Loucy (cell line): ENCODE data around the gene GOT2.

Experiments used
- H2AFZ ChIP-seq: fragments of 200-600 bp; sonication (generic); 2 replicates; pipeline ENCODE4 v1.6.0; 2016; ENCODE audit warnings: antibody characterized with exemption, mild to moderate bottlenecking, low read length, moderate library complexity
- H3F3A ChIP-seq: fragments of 200-600 bp; 2 replicates; pipeline ENCODE4 v1.6.0; 2016; ENCODE audit warnings: antibody characterized with exemption, low read depth, mild to moderate bottlenecking
- H3K27me3 ChIP-seq: fragments of 200-600 bp; sonication (generic); 2 replicates; pipeline ENCODE4 v1.6.1; 2014; ENCODE audit warnings: low read length, mild to moderate bottlenecking; ENCODE audit not compliant: insufficient read depth, poor library complexity, severe bottlenecking
- H3K36me3 ChIP-seq: fragments of 200-600 bp; sonication (generic); 2 replicates; pipeline ENCODE4 v1.6.1; 2016; ENCODE audit warnings: low read length; ENCODE audit not compliant: insufficient read depth
- H3K4me1 ChIP-seq: fragments of 200-600 bp; sonication (generic); 2 replicates; pipeline ENCODE4 v1.5.1; 2014; ENCODE audit warnings: low read length, mild to moderate bottlenecking; ENCODE audit not compliant: insufficient read depth, poor library complexity, severe bottlenecking
- H3K4me2 ChIP-seq: fragments of 200-600 bp; sonication (generic); 2 replicates; pipeline ENCODE4 v1.6.0; 2014; ENCODE audit warnings: antibody characterized with exemption, low read length, low read depth, mild to moderate bottlenecking; ENCODE audit not compliant: poor library complexity, severe bottlenecking
- H3K4me3 ChIP-seq: fragments of 200-600 bp; sonication (generic); 2 replicates; pipeline ENCODE4 v1.5.1; 2014; ENCODE audit warnings: low read length, mild to moderate bottlenecking, mixed read lengths; ENCODE audit not compliant: poor library complexity, severe bottlenecking
- H3K79me2 ChIP-seq: fragments of 200-600 bp; sonication (generic); 2 replicates; pipeline ENCODE4 v1.6.1; 2014; ENCODE audit warnings: low read length; ENCODE audit not compliant: insufficient read depth
- H3K9ac ChIP-seq: fragments of 200-600 bp; sonication (generic); 2 replicates; pipeline ENCODE4 v1.6.0; 2014; ENCODE audit warnings: mild to moderate bottlenecking, low read depth, low read length, moderate library complexity; ENCODE audit not compliant: poor library complexity, severe bottlenecking
- H3K9me2 ChIP-seq: fragments of 200-600 bp; sonication (generic); replicated peaks from 2 replicates; pipeline ENCODE4 v1.6.1; 2016; ENCODE audit warnings: low read depth, low read length, mixed read lengths
- H3K9me3 ChIP-seq: fragments of 200-600 bp; sonication (generic); 2 replicates; pipeline ENCODE4 v1.6.1; 2014; ENCODE audit warnings: mild to moderate bottlenecking, antibody characterized with exemption, low read length, low read depth; ENCODE audit not compliant: insufficient read depth
- H4K20me1 ChIP-seq: fragments of 200-600 bp; sonication (generic); 2 replicates; pipeline ENCODE4 v1.6.0; 2014; ENCODE audit warnings: antibody characterized with exemption, low read length, mild to moderate bottlenecking; ENCODE audit not compliant: insufficient read depth, poor library complexity, severe bottlenecking
- CTCF ChIP-seq: fragments of 200-600 bp; sonication (generic); conservative IDR thresholded peaks from 2 replicates; pipeline ENCODE4 v1.5.1; 2014; ENCODE audit warnings: mild to moderate bottlenecking, antibody characterized with exemption, low read length
- EZH2phosphoT487 ChIP-seq: fragments of 200-600 bp; IDR thresholded peaks from 2 replicates; pipeline ENCODE4 v1.6.1; 2018; ENCODE audit warnings: antibody characterized with exemption, mild to moderate bottlenecking, moderate library complexity, borderline replicate concordance

The GOT2 gene

DNA sequence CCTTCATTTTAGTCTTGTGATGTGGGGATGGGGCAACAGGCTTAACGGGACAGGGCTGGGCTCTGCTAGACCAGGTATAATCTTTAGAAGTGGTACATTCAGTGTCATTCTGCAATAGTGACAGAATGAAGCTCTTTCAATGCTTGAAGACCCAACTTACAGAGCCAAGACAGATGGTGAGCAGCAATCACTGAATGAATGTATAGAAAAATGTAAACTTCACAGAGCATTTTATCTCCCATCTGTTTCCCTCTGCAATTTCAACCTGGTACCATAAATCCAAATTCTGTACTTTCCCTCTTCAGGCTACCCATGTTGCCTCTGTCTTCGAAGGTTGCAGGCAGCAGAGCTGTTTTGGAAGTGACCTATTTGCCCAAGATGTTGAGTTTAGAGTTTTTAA, 33.5 kb upstream of the GOT2 start:
- Histone ChIP-seq H3K4me2 (no peak overlapping the region), H3K79me2 (no peaks in the 10 kb centered on the region)
- TF ChIP-seq EZH2phosphoT487: no peak
- no peak for TF ChIP-seq CTCF

DNA sequence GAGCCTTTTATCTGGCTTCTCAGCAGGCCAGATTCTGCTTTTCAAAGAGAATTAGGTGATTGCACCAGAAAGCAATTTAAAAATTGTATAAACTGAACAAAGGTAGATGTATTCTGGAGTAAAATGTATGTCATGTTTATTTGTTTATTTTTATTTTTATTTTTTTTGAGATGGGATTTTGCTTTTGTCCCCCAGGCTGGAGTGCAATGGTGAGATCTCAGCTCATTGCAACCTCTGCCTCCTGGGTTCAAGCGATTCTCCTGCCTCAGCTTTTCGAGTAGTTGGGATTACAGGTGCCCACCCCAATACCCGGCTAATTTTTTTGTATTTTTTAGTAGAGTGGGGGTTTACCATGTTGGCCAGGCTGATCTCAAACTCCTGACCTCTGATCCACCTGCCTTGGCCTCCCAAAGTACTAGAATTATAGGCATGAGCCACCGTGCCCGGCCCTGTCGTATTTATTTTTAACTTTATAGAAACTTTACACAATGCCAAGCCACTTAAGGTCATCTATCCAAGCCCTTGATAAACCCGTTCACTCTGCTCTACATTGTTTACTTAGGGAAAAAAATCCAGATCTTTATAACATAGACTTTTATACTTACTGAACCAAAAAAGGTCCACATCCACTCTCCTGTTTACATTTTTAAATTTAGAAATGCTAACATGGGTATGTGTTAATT, 22.7 kb upstream of the GOT2 start:
- H3K9me3 ChIP-seq: no peaks in the 10 kb centered on the region
- TF ChIP-seq CTCF: no peak
- TF ChIP-seq EZH2phosphoT487: no peak
- no peaks in the 10 kb centered on the region for H4K20me1 ChIP-seq
- no peak overlapping the region for H3K4me3 ChIP-seq
- no peaks in the 10 kb centered on the region for H3K36me3 ChIP-seq
- H3K4me2 ChIP-seq: no peak overlapping the region
- no peaks in the 10 kb centered on the region for H3K9me2 ChIP-seq
- H3K27me3 ChIP-seq: no peaks in the 10 kb centered on the region
- no peaks in the 10 kb centered on the region for H3F3A ChIP-seq
- no peak overlapping the region for H3K9ac ChIP-seq
- H2AFZ ChIP-seq: no peak overlapping the region
- H3K79me2 ChIP-seq: no peaks in the 10 kb centered on the region
- H3K4me1 ChIP-seq: peaks cover 7% of the 10 kb centered on the region

More for the DNA sequence above, 33.5 kb upstream of the GOT2 start:
- Histone ChIP-seq H3K4me1 (no peaks in the 10 kb centered on the region), H3K9ac (no peak overlapping the region), H3K4me3 (no peak overlapping the region), H3K9me2 (no peaks in the 10 kb centered on the region), H3F3A (no peaks in the 10 kb centered on the region), H2AFZ (no peak overlapping the region), H3K27me3 (no peaks in the 10 kb centered on the region), H3K9me3 (no peaks in the 10 kb centered on the region), H4K20me1 (no peaks in the 10 kb centered on the region), H3K36me3 (no peaks in the 10 kb centered on the region)

GRCh38 chr16:58755989-58756649, 22.0 kb upstream of the GOT2 start:
- peak overlapping the region; percentile 67 for H3K4me3 ChIP-seq
- H3K79me2 ChIP-seq: no peaks in the 10 kb centered on the region
- no peak for TF ChIP-seq EZH2phosphoT487
- TF ChIP-seq CTCF: peak; percentile 85
- H3K9me2 ChIP-seq: no peaks in the 10 kb centered on the region
- H3K4me2 ChIP-seq: peak overlapping the region; percentile 92
- H3K36me3 ChIP-seq: no peaks in the 10 kb centered on the region
- H3F3A ChIP-seq: no peaks in the 10 kb centered on the region
- H3K9me3 ChIP-seq: no peaks in the 10 kb centered on the region
- H3K4me1 ChIP-seq: peaks cover 7% of the 10 kb centered on the region
- H2AFZ ChIP-seq: peak overlapping the region; percentile 83
- H4K20me1 ChIP-seq: no peaks in the 10 kb centered on the region
- H3K27me3 ChIP-seq: no peaks in the 10 kb centered on the region
- H3K9ac ChIP-seq: no peak overlapping the region
